ENCODE data around the gene THAP10. TPM values are rescaled to one million over a fixed set of nuclear protein-coding genes. Genes with fewer than 3 reads are reported as not detected.

THAP10 gene
- total and polyA plus RNA-seq, 11 donors, result 1.7 to 5.9 (median 5.1) TPM

DNA sequence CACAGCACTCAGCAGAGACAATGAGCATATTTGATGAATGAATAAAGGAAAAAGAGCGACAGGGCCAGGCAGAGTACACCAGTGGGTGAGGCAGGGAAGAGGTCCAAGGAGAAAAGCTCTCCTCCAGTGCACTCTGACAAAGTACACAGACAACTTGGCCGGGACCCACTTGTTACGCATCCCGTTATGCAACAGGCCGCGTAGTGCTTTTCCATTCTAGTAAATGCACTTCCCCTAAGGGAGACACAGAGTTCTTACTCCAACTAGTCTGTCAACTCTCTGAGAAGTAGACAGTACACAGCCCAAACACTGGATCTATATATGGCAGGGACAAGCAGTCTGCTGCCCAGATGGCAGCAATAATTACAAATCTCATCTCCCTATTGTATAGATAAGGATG, 56.8 kb downstream of the THAP10 start:
- peak in 1 of 2 donors; percentile 16 for TF ChIP-seq POLR2A (IDR thresholded peaks at IDR 0.05)
- TF ChIP-seq, protein P1, sequence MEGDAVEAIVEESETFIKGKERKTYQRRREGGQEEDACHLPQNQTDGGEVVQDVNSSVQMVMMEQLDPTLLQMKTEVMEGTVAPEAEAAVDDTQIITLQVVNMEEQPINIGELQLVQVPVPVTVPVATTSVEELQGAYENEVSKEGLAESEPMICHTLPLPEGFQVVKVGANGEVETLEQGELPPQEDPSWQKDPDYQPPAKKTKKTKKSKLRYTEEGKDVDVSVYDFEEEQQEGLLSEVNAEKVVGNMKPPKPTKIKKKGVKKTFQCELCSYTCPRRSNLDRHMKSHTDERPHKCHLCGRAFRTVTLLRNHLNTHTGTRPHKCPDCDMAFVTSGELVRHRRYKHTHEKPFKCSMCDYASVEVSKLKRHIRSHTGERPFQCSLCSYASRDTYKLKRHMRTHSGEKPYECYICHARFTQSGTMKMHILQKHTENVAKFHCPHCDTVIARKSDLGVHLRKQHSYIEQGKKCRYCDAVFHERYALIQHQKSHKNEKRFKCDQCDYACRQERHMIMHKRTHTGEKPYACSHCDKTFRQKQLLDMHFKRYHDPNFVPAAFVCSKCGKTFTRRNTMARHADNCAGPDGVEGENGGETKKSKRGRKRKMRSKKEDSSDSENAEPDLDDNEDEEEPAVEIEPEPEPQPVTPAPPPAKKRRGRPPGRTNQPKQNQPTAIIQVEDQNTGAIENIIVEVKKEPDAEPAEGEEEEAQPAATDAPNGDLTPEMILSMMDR (IDR thresholded peaks at IDR 0.05), result no peak
- H3K27ac ChIP-seq, result peak overlapping the region; percentile 48 to 92 (median 68)
- ATAC-seq, result peak; percentile 85 to 96 (median 92)

DNA sequence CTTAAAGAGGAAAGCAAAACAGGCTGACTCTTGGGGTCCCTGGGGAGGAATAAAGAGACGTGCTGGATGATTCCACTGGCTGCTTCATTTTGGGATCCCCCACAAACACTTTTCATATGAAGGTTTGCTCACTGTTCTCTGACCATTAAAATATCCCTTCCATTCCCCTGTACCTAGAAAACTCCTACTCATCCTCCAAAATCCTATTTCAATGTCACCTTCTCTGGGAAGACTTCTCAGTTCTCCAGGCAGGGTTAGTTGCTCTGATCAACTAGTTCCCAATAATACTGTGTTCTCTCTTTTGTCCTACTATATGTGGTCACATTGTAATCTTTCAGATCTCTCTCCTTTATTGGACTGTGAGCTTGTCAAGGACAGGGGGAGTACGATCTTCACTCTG, 57.2 kb downstream of the THAP10 start:
- H3K27me3 ChIP-seq, result no peaks in the 10 kb centered on the region
- H3K9me3 ChIP-seq, result no peaks in the 10 kb centered on the region
- peaks cover 0 to 56% (median 40%) of the 10 kb centered on the region in 9 donors for H3K36me3 ChIP-seq
- ATAC-seq (no peak), DNase-seq (no peak)
- intact Hi-C loops (cut with DNase I), result loop anchor here in 1 of 10 donors (5.0 kb wide), 1 partner anchor 32 kb away; no protein-coding TSS in a partner anchor
- TF ChIP-seq POLR2A (IDR thresholded peaks at IDR 0.05), result no peak
- TF ChIP-seq, protein P1 (IDR thresholded peaks at IDR 0.05), result no peak
- peak overlapping the region in 10 of 12 donors; percentile 19 to 92 (median 68) for H3K27ac ChIP-seq
- peaks cover 0 to 50% (median 17%) of the 10 kb centered on the region in 12 donors for H3K4me1 ChIP-seq
- H3K4me3 ChIP-seq, result no peak overlapping the region
- 75 to 81% (median 79%) methylated on average over 2 of the region's 2 CpGs for WGBS, 4 donors

More for the DNA sequence above, 56.8 kb downstream of the THAP10 start:
- peaks cover 0 to 56% (median 40%) of the 10 kb centered on the region in 9 donors for H3K36me3 ChIP-seq
- 65 to 97% (median 83%) methylated on average over 6 of the region's 6 CpGs for WGBS, 4 donors
- no peak overlapping the region for H3K4me3 ChIP-seq
- no peaks in the 10 kb centered on the region for H3K27me3 ChIP-seq
- H3K9me3 ChIP-seq, result no peaks in the 10 kb centered on the region
- DNase-seq, result peak; percentile 73 to 90 (median 81)
- peaks cover 0 to 46% (median 17%) of the 10 kb centered on the region in 12 donors for H3K4me1 ChIP-seq
- intact Hi-C loops (cut with DNase I), result no loop called here

DNA sequence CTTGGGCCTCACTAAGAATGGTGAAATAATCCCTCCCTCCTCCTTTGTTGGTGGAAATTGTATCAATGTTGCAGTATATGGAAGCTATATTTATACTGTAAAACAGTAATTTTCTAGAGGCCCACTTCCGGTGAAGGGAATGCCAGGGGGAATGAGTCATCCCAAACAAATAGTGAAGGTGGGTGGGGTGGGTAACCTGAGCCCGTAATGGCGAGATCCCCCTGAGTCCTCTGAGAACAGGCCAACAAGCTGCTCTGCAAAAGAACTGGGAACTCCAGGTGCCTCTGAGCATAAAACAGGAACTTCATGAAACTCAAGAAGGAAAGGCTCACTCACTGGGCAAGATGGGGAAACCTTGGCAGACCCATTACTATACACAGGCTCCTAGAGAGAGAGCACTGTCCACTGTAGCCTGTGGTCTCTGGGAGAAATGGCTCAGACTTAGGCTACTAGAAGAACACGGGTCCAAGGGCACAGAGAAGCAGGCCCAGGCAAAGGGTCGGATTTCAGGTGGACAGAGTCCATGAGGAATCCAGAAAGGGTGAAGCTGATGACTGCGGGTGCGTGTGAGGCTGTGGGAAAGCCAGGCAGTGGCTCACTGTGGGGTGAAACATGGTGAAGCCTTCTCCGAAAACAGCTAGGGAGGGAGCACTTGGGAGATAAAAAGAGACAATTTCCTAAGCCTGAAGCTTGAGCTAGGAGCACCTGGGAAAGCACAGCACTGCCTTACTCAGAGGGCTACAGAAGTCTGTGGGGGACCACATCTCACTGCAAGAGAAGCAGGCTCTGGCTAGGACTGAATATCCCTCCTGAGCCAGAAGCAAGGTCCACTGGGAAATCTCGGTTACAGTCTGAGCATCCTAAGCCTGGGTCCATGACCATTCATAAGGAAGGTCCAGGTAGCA, 58.1 kb downstream of the THAP10 start:
- Histone ChIP-seq H3K36me3 (peaks cover 0 to 56% (median 40%) of the 10 kb centered on the region in 9 donors), H3K9me3 (no peaks in the 10 kb centered on the region), H3K27ac (peak overlapping the region in 11 of 12 donors; percentile 14 to 92 (median 46)), H3K4me3 (no peak overlapping the region), H3K27me3 (no peaks in the 10 kb centered on the region), H3K4me1 (peaks cover 0 to 59% (median 17%) of the 10 kb centered on the region in 12 donors)
- no peak for DNase-seq
- 66 to 71% (median 69%) methylated on average over 9 of the region's 9 CpGs for WGBS, 4 donors
- intact Hi-C loops (cut with DNase I), result loop anchor here in 1 of 10 donors (5.0 kb wide), 1 partner anchor 33 kb away; no protein-coding TSS in a partner anchor
- no peak for ATAC-seq
- TF ChIP-seq, protein P1 (IDR thresholded peaks at IDR 0.05), result no peak
- no peak for TF ChIP-seq POLR2A (IDR thresholded peaks at IDR 0.05)

DNA sequence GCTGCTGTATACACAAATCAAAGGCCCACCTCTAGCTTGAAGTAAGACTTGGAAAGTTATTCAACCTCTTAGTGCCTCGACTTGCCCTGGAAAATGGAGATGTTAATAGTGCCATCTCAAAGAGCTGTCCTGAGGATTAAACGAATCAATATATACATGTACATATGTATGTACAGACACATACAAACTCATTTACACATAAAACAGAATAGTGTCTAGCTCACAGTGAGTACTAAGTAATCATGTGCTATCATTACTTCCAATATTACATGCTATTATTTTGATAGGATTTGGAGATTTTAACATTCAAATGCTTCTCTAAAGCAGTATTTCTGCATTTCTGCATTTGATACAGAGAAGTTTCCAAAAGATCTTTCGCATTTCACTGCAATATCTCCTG, 58.8 kb downstream of the THAP10 start:
- H3K36me3 ChIP-seq, result peaks cover 0 to 56% (median 40%) of the 10 kb centered on the region in 9 donors
- H3K27ac ChIP-seq, result peak overlapping the region in 2 of 12 donors; percentile 30 to 70
- no peak for ATAC-seq

More for the DNA sequence above, 58.8 kb downstream of the THAP10 start:
- WGBS, 4 donors, result 91 to 95% (median 92%) methylated on average over 3 of the region's 3 CpGs
- no peak for TF ChIP-seq POLR2A (IDR thresholded peaks at IDR 0.05)
- TF ChIP-seq, protein P1 (IDR thresholded peaks at IDR 0.05), result no peak
- Histone ChIP-seq H3K4me1 (peaks cover 0 to 59% (median 17%) of the 10 kb centered on the region in 12 donors), H3K9me3 (no peaks in the 10 kb centered on the region), H3K27me3 (no peaks in the 10 kb centered on the region), H3K4me3 (no peak overlapping the region)
- intact Hi-C loops (cut with DNase I), result loop anchor here in 1 of 10 donors (5.0 kb wide), 1 partner anchor 34 kb away; no protein-coding TSS in a partner anchor
- no peak for DNase-seq

Measured in heart left ventricle (tissue), 16 donors.